HepG2 (cell line): ENCODE data around the gene PRADC1. TPM values are rescaled to one million over a fixed set of nuclear protein-coding genes. Genes with fewer than 3 reads are reported as not detected.
A peak's percentile ranks its signal among the peaks of the same experiment; 100 is the strongest.

Experiments used
- CREB1 ChIP-seq, 2 experiments: fragments of 450-650 bp in 1 of 2; IDR thresholded peaks; 2 replicates each; pipeline ENCODE4 v1.6.1; 2016 to 2017; ENCODE audit warnings: control low read depth in 1 of 2, mild to moderate bottlenecking in 1 of 2, missing compliant biosample characterization in 1 of 2, missing genetic modification characterization in 1 of 2
- KLF16 ChIP-seq, 2 experiments: sonication (generic) in 1 of 2; formaldehyde crosslinking in 1 of 2; IDR thresholded peaks; 2 replicates each; pipeline versions ENCODE4 v1.6.1 to v1.8.0; 2016 to 2023; ENCODE audit warnings: missing genetic modification reagents in 2 of 2, missing compliant biosample characterization in 1 of 2
- MAFK ChIP-seq, 2 experiments: IDR thresholded peaks in 1 of 2; conservative IDR thresholded peaks in 1 of 2; 2 replicates each; pipeline ENCODE4 v1.6.1; 2011; ENCODE audit warnings: improper control_type of control experiment in 2 of 2, low read length in 2 of 2
- MATR3 ChIP-seq: sonication (generic); formaldehyde crosslinking; IDR thresholded peaks from 2 replicates; pipeline ENCODE4 v1.4.0; 2020; ENCODE audit warnings: missing genetic modification reagents
- POLR2AphosphoS5 ChIP-seq: IDR thresholded peaks from 2 replicates; pipeline ENCODE4 v1.6.1; 2012; ENCODE audit warnings: low read depth, low read length
- PRDM4 ChIP-seq: sonication (generic); formaldehyde crosslinking; IDR thresholded peaks from 2 replicates; pipeline ENCODE4 v1.9.0; 2021; ENCODE audit warnings: missing genetic modification reagents, borderline replicate concordance
- SKI ChIP-seq: fragments of 450-650 bp; IDR thresholded peaks from one replicate; pipeline ENCODE4 v1.6.1; 2018; ENCODE audit warnings: mild to moderate bottlenecking; ENCODE audit not compliant: partially characterized antibody
- SNAPC2 ChIP-seq: sonication (generic); formaldehyde crosslinking; IDR thresholded peaks from 2 replicates; pipeline ENCODE4 v1.8.1; 2022; ENCODE audit warnings: mild to moderate bottlenecking, missing genetic modification reagents
- ZC3H13 ChIP-seq: sonication (generic); formaldehyde crosslinking; IDR thresholded peaks from 2 replicates; pipeline ENCODE4 v1.8.1; 2023; ENCODE audit warnings: mild to moderate bottlenecking, missing genetic modification reagents, moderate library complexity
- ZEB1 ChIP-seq: IDR thresholded peaks from 2 replicates; pipeline ENCODE4 v1.6.1; 2012; ENCODE audit warnings: mild to moderate bottlenecking, low read depth, inconsistent platforms; ENCODE audit not compliant: insufficient replicate concordance
- ZFP36 ChIP-seq: fragments of 150-350 bp; IDR thresholded peaks from 2 replicates; pipeline ENCODE4 v1.6.1; 2018; ENCODE audit warnings: borderline replicate concordance, low read length, low read depth; ENCODE audit not compliant: partially characterized antibody
- ZFP36L2 ChIP-seq: sonication (generic); formaldehyde crosslinking; IDR thresholded peaks from 2 replicates; pipeline ENCODE4 v1.4.0; 2020; ENCODE audit warnings: missing genetic modification reagents
- ZFP37 ChIP-seq: sonication (generic); formaldehyde crosslinking; IDR thresholded peaks from 2 replicates; pipeline ENCODE4 v1.4.0; 2020; ENCODE audit warnings: missing genetic modification reagents, borderline replicate concordance
- ZKSCAN5 ChIP-seq: sonication (generic); formaldehyde crosslinking; IDR thresholded peaks from 2 replicates; pipeline ENCODE4 v1.5.1; 2020; ENCODE audit warnings: mild to moderate bottlenecking, missing genetic modification reagents
- ZNF282 ChIP-seq: fragments of 450-650 bp; IDR thresholded peaks from 2 replicates; pipeline ENCODE4 v1.6.1; 2018; ENCODE audit not compliant: partially characterized antibody
- ZNF367 ChIP-seq: sonication (generic); formaldehyde crosslinking; IDR thresholded peaks from 2 replicates; pipeline ENCODE4 v1.4.0; 2020; ENCODE audit warnings: missing genetic modification reagents, borderline replicate concordance
- ZNF557 ChIP-seq: sonication (generic); formaldehyde crosslinking; IDR thresholded peaks from 2 replicates; pipeline ENCODE4 v1.4.0; 2020; ENCODE audit warnings: missing genetic modification reagents
- ZNF558 ChIP-seq: sonication (generic); formaldehyde crosslinking; IDR thresholded peaks from 2 replicates; pipeline ENCODE4 v1.9.0; 2022; ENCODE audit warnings: mild to moderate bottlenecking, missing genetic modification reagents, borderline replicate concordance
- ZNF724P ChIP-seq: sonication (generic); formaldehyde crosslinking; IDR thresholded peaks from 2 replicates; pipeline ENCODE4 v1.8.0; 2022; ENCODE audit warnings: missing genetic modification reagents, borderline replicate concordance
- polyA plus RNA-seq, 8 experiments: library from polyadenylated mRNA; depleted of rRNA in 3 of 8; stranded (reverse) in 7 of 8; unstranded in 1 of 8; fragments of >200 nt; fragmentation: Illumina TruSeq in 4 of 8; extraction: Trizol in 4 of 8; gene quantifications; 2 replicates each; pipeline versions ENCODE4 v1.2.1 to v1.2.3, GENCODE V29; 2011 to 2016; ENCODE audit warnings: low read depth in 4 of 8, missing spikeins in 1 of 8, mixed read lengths in 1 of 8; ENCODE audit not compliant: insufficient read depth in 1 of 8
- total RNA-seq, 5 experiments: library from RNA; depleted of rRNA; stranded (reverse); fragments of >200 nt; fragmentation: Illumina TruSeq; extraction: Trizol; gene quantifications; 2 replicates each; pipeline ENCODE4 v1.2.3, GENCODE V29; 2016; ENCODE audit warnings: low read depth in 1 of 5
- TF ChIP-seq, protein P1 (sequence below): sonication (generic); formaldehyde crosslinking; IDR thresholded peaks from 2 replicates; pipeline ENCODE4 v1.5.1; 2020; ENCODE audit warnings: missing genetic modification reagents, mild to moderate bottlenecking, borderline replicate concordance
- TF ChIP-seq, protein P2 (sequence below): sonication (generic); formaldehyde crosslinking; IDR thresholded peaks from 2 replicates; pipeline ENCODE4 v1.4.0; 2020; ENCODE audit warnings: missing genetic modification reagents, borderline replicate concordance
- TF ChIP-seq, protein P3 (sequence below): sonication (generic); formaldehyde crosslinking; IDR thresholded peaks from 2 replicates; pipeline ENCODE4 v1.5.0; 2020; ENCODE audit warnings: mild to moderate bottlenecking, missing genetic modification reagents, borderline replicate concordance

PRADC1 gene
- total and polyA plus RNA-seq, 2 of the 13 experiments (the other 11 are each of a cell fraction or from before 2014, with no cell fraction given): 12.1 to 37.2 TPM

GRCh38 chr2:73260338-73260984 is 27.4 kb upstream of the PRADC1 start (continued):
- TF ChIP-seq SKI: no peak
- TF ChIP-seq ZNF367 (CRISPR knock-in tag): no peak
- TF ChIP-seq MATR3 (CRISPR knock-in tag): no peak
- no peak for TF ChIP-seq ZC3H13 (CRISPR knock-in tag)
- TF ChIP-seq, protein P1, sequence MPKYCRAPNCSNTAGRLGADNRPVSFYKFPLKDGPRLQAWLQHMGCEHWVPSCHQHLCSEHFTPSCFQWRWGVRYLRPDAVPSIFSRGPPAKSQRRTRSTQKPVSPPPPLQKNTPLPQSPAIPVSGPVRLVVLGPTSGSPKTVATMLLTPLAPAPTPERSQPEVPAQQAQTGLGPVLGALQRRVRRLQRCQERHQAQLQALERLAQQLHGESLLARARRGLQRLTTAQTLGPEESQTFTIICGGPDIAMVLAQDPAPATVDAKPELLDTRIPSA (CRISPR knock-in tag): no peak
- no peak for TF ChIP-seq POLR2AphosphoS5
- TF ChIP-seq MAFK (conservative IDR thresholded peaks at IDR 0.05 in 1 of 2, IDR thresholded peaks at IDR 0.05 in 1 of 2; ENCODE audit: low read length in 2 of 2): no peak
- TF ChIP-seq ZNF557 (CRISPR knock-in tag): no peak
- TF ChIP-seq, protein P2, sequence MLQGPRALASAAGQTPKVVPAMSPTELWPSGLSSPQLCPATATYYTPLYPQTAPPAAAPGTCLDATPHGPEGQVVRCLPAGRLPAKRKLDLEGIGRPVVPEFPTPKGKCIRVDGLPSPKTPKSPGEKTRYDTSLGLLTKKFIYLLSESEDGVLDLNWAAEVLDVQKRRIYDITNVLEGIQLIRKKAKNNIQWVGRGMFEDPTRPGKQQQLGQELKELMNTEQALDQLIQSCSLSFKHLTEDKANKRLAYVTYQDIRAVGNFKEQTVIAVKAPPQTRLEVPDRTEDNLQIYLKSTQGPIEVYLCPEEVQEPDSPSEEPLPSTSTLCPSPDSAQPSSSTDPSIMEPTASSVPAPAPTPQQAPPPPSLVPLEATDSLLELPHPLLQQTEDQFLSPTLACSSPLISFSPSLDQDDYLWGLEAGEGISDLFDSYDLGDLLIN (CRISPR knock-in tag): no peak
- TF ChIP-seq CREB1 (IDR thresholded peaks at IDR 0.05): no peak
- TF ChIP-seq CREB1 (CRISPR knock-in tag; IDR thresholded peaks at IDR 0.05): no peak
- no peak for TF ChIP-seq ZFP37 (CRISPR knock-in tag)
- TF ChIP-seq ZFP36L2 (CRISPR knock-in tag): no peak
- no peak for TF ChIP-seq ZFP36
- no peak for TF ChIP-seq ZNF724P (CRISPR knock-in tag)
- no peak for TF ChIP-seq ZNF558
- TF ChIP-seq KLF16 (CRISPR knock-in tag; IDR thresholded peaks at IDR 0.05): no peak
- no peak for TF ChIP-seq SNAPC2 (CRISPR knock-in tag)
- no peak for TF ChIP-seq ZEB1
- no peak for TF ChIP-seq ZNF282
- TF ChIP-seq, protein P3, sequence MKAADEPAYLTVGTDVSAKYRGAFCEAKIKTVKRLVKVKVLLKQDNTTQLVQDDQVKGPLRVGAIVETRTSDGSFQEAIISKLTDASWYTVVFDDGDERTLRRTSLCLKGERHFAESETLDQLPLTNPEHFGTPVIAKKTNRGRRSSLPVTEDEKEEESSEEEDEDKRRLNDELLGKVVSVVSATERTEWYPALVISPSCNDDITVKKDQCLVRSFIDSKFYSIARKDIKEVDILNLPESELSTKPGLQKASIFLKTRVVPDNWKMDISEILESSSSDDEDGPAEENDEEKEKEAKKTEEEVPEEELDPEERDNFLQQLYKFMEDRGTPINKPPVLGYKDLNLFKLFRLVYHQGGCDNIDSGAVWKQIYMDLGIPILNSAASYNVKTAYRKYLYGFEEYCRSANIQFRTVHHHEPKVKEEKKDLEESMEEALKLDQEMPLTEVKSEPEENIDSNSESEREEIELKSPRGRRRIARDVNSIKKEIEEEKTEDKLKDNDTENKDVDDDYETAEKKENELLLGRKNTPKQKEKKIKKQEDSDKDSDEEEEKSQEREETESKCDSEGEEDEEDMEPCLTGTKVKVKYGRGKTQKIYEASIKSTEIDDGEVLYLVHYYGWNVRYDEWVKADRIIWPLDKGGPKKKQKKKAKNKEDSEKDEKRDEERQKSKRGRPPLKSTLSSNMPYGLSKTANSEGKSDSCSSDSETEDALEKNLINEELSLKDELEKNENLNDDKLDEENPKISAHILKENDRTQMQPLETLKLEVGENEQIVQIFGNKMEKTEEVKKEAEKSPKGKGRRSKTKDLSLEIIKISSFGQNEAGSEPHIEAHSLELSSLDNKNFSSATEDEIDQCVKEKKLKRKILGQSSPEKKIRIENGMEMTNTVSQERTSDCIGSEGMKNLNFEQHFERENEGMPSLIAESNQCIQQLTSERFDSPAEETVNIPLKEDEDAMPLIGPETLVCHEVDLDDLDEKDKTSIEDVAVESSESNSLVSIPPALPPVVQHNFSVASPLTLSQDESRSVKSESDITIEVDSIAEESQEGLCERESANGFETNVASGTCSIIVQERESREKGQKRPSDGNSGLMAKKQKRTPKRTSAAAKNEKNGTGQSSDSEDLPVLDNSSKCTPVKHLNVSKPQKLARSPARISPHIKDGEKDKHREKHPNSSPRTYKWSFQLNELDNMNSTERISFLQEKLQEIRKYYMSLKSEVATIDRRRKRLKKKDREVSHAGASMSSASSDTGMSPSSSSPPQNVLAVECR: peak; percentile 75
- no peak for TF ChIP-seq PRDM4
- no peak for TF ChIP-seq ZKSCAN5 (CRISPR knock-in tag)
